Astrocyte (in vitro differentiated cells and primary cell): ENCODE measurements around the gene KHDC3L.

Source experiments
- EZH2 ChIP-seq: IDR thresholded peaks from 2 replicates; pipeline ENCODE4 v1.6.1; 2012; ENCODE audit warnings: mild to moderate bottlenecking, low read length, inconsistent platforms; ENCODE audit not compliant: insufficient read depth
- TF ChIP-seq, protein P1 (sequence below): IDR thresholded peaks from 2 replicates; pipeline ENCODE4 v1.5.1; 2011; ENCODE audit warnings: low read depth, mild to moderate bottlenecking, inconsistent platforms, low read length, moderate library complexity; ENCODE audit not compliant: insufficient read depth

DNA sequence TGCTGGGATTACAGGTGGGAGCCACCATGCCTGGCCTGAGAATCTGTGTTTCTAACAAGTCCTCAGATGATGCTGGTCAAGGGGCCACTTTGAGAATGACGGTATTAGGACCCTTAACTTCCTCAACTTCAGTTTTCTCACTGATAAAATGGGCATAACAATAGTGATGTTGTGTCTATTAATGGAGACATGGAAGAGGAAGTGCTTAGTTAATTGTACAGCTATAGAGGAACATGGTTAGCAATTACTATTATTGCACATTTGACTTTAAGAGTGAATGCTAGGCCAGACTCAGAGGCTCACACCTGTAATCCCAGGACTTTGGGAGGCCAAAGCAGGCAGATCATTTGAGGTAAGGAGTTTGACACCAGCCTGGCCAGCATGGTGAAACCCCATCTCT lies 21.1 kb upstream of the KHDC3L start:
- TF ChIP-seq, protein P1, sequence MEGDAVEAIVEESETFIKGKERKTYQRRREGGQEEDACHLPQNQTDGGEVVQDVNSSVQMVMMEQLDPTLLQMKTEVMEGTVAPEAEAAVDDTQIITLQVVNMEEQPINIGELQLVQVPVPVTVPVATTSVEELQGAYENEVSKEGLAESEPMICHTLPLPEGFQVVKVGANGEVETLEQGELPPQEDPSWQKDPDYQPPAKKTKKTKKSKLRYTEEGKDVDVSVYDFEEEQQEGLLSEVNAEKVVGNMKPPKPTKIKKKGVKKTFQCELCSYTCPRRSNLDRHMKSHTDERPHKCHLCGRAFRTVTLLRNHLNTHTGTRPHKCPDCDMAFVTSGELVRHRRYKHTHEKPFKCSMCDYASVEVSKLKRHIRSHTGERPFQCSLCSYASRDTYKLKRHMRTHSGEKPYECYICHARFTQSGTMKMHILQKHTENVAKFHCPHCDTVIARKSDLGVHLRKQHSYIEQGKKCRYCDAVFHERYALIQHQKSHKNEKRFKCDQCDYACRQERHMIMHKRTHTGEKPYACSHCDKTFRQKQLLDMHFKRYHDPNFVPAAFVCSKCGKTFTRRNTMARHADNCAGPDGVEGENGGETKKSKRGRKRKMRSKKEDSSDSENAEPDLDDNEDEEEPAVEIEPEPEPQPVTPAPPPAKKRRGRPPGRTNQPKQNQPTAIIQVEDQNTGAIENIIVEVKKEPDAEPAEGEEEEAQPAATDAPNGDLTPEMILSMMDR, result no peak
- no peak for TF ChIP-seq EZH2
